ENCODE measurements around the gene ENO3.
"Not testable (repeated sequence)": the region's sequence is repeated elsewhere in the genome, so short reads cannot be mapped to it uniquely, and the experiment has no call there.

DNA sequence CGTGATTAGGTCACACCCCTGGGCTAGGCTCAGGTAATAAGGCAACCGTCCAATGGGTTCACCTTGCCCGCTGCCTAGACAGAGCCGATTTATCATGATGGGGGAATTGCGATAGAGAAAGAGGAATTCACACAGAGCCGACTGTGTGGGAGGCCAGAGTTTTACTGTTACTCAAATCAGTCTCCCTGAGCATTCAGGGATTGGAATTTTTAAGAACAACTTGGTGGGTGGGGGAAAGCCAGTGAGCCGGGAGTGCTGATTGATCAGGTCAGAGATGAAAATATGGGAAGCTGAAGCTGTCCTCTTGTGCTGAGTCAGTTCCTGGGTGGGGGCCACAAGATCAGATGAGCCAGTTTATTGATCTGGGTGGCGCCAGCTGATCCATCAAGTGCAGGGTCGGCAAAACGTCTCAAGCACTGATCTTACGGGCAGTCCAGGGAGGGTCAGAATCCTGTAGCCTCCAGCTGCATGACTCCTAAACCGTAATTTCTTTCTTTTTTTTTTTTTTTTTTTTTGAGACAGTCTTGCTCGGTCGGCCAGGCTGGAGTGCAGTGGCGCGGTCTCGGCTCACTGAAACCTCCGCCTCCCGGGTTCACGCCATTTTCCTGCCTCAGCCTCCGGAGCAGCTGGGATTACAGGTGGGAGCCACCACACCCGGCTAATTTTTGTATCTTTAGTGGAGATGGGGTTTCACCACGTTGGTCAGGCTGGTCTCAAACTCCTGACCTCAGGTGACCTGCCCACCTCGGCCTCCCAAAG is 24.2 kb upstream of the ENO3 start:
- TF ChIP-seq, protein P1, sequence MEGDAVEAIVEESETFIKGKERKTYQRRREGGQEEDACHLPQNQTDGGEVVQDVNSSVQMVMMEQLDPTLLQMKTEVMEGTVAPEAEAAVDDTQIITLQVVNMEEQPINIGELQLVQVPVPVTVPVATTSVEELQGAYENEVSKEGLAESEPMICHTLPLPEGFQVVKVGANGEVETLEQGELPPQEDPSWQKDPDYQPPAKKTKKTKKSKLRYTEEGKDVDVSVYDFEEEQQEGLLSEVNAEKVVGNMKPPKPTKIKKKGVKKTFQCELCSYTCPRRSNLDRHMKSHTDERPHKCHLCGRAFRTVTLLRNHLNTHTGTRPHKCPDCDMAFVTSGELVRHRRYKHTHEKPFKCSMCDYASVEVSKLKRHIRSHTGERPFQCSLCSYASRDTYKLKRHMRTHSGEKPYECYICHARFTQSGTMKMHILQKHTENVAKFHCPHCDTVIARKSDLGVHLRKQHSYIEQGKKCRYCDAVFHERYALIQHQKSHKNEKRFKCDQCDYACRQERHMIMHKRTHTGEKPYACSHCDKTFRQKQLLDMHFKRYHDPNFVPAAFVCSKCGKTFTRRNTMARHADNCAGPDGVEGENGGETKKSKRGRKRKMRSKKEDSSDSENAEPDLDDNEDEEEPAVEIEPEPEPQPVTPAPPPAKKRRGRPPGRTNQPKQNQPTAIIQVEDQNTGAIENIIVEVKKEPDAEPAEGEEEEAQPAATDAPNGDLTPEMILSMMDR (IDR thresholded peaks at IDR 0.05), result not testable (repeated sequence)
- TF ChIP-seq EP300 (IDR thresholded peaks at IDR 0.05; ENCODE audit: low read depth); POLR2A (IDR thresholded peaks at IDR 0.05); POLR2AphosphoS5 (IDR thresholded peaks at IDR 0.05): not testable (repeated sequence)
